Central memory CD8-positive, alpha-beta T cell (primary cell): ENCODE results near the gene MLST8.

Source experiments
- ATAC-seq: fragments of 150-1000 bp; cut with Tn5 transposase; replicated peaks from 2 replicates; pipeline ENCODE4 v1.10.0; 2022; ENCODE audit warnings: mild to moderate bottlenecking, moderate FRiP score, moderate number of reproducible peaks; ENCODE audit not compliant: poor library complexity, severe bottlenecking; ENCODE audit errors: extremely low read depth
- DNase-seq, 2 donors: peaks; one replicate each; pipeline ENCODE4 v3.0.0; 2021; ENCODE audit warnings: low spot score in 2 of 2
- H3K27ac Mint-ChIP-seq: one replicate; pipeline ENCODE4 v1.8.0; 2022; ENCODE audit warnings: low read depth, mild to moderate bottlenecking, moderate library complexity, mixed read lengths
- H3K27me3 Mint-ChIP-seq: one replicate; pipeline ENCODE4 v1.8.0; 2022; ENCODE audit warnings: mixed read lengths
- H3K36me3 Mint-ChIP-seq: one replicate; pipeline ENCODE4 v1.8.0; 2022; ENCODE audit warnings: mild to moderate bottlenecking, moderate library complexity, mixed read lengths; ENCODE audit not compliant: insufficient read depth
- H3K4me1 Mint-ChIP-seq: one replicate; pipeline ENCODE4 v1.8.0; 2022; ENCODE audit warnings: mixed read lengths
- H3K4me3 Mint-ChIP-seq: one replicate; pipeline ENCODE4 v1.8.0; 2022; ENCODE audit warnings: mild to moderate bottlenecking, moderate library complexity, mixed read lengths
- H3K9me3 Mint-ChIP-seq: one replicate; pipeline ENCODE4 v1.8.0; 2022; ENCODE audit warnings: mixed read lengths

Gene MLST8

DNA sequence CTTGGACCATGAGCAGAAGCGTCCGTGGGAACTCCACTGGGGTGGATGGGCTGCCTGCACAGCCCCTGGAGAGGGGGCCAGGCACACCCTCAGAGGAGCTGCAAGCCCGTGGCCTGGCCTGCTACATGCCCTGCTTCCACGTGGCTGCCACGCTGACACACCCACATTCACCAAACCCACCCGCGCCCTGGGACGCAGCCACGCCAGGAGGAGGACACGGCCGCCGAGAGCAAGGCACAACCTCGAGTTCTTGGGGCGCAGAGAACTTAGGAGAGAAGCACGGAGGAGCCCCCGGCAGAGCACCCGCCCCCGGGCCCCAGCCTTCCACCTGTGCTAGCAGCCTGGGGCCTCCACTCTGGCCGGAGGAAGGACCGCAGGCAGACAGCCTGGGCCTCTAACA, 27.7 kb upstream of the MLST8 start:
- H3K4me3 Mint-ChIP-seq: no peak overlapping the region
- DNase-seq: no peak
- H3K9me3 Mint-ChIP-seq: no peaks in the 10 kb centered on the region
- peaks cover 6% of the 10 kb centered on the region for H3K36me3 Mint-ChIP-seq
- no peak overlapping the region for H3K27ac Mint-ChIP-seq
- ATAC-seq: no peak
- H3K4me1 Mint-ChIP-seq: peaks cover 9% of the 10 kb centered on the region
- H3K27me3 Mint-ChIP-seq: no peaks in the 10 kb centered on the region

DNA sequence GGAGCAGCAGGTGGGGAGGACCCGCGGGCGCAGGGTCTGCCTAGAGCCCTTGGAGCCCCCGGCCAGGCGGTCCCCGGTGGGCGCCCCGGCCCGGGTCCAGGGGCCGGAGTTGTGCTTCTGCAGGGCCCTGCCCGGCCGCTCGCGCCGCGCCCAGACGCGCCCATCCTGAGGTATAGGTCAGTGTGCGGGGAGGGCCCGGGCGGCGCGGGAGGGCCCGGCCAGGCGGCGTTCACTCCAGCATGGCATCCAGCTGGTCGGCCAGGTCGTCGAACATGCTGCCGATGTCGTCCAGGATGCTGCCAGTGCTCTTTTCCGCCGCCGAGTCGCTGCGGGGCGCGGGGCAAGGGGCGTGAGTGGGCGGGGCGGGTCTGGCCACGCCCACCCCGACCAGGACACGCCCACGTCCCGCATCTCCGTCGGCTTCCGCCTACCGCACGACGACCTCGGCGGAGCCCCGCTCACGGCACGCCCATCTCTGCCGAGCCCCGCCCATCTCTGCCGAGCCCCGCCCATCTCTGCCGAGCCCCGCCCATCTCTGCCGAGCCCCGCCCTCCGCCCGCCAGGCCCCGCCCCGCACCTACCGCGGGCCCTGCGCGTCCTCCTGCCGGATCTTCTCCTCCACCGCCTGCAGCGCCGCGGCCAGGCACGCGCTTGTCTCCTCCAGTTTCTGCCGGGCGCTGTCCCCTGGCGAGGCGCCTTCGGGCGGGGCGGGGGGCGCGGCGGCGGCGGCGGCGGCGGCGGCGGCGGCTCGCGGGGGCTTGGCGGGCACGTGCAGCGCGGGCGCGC, 26.7 kb upstream of the MLST8 start:
- Mint-ChIP-seq H3K36me3 (peaks cover 6% of the 10 kb centered on the region), H3K4me1 (peaks cover 9% of the 10 kb centered on the region), H3K9me3 (no peaks in the 10 kb centered on the region), H3K4me3 (no peak overlapping the region), H3K27ac (no peak overlapping the region), H3K27me3 (no peaks in the 10 kb centered on the region)
- ATAC-seq (no peak), DNase-seq (no peak)

DNA sequence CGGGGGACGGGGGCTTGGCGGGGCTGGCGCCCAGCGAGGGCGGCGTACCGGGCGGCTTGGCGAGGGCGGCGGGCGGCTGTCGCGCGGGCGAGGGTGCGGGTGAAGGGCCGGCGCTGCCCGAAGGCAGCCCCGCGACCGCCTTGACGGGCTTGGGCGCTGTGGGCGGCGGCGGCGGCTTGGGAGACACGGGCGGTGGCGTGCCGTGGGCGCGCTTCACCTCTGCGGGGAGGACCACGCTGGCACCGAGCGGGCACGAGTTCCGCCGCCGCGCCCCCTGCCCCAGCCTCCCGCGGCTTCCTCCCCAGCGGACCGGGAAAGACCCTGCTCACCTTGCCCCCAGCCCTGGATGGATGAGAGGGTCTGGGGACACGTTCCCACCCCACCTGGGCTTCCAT, 26.1 kb upstream of the MLST8 start:
- H3K4me3 Mint-ChIP-seq: no peak overlapping the region
- no peak for ATAC-seq
- H3K27me3 Mint-ChIP-seq: no peaks in the 10 kb centered on the region
- no peaks in the 10 kb centered on the region for H3K9me3 Mint-ChIP-seq
- peaks cover 9% of the 10 kb centered on the region for H3K4me1 Mint-ChIP-seq
- no peak overlapping the region for H3K27ac Mint-ChIP-seq
- no peak for DNase-seq
- H3K36me3 Mint-ChIP-seq: peaks cover 6% of the 10 kb centered on the region

DNA sequence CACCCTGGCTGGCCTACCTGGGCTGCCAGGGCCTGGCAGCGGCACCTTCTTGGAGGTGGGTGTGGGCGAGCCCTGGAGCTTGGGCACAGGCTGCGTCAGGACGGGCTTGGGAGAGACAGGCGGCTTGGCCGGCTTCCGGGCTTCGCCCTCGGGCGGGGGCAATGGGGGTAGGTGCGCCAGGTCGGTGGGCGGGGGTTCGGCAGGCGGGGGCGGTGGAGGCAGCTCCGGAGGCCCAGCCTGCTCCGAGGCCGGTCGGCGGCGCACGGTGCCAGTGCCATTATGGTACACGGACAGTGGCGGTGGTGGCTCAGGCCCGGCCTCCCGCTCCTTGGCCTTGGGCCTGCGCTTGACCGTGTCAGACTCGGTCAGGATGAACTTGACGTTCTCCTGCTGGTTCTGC, 25.7 kb upstream of the MLST8 start:
- no peak overlapping the region for H3K4me3 Mint-ChIP-seq
- H3K4me1 Mint-ChIP-seq: peaks cover 9% of the 10 kb centered on the region
- no peaks in the 10 kb centered on the region for H3K27me3 Mint-ChIP-seq
- DNase-seq: no peak
- H3K27ac Mint-ChIP-seq: no peak overlapping the region
- peaks cover 4% of the 10 kb centered on the region for H3K36me3 Mint-ChIP-seq
- H3K9me3 Mint-ChIP-seq: no peaks in the 10 kb centered on the region
- no peak for ATAC-seq

DNA sequence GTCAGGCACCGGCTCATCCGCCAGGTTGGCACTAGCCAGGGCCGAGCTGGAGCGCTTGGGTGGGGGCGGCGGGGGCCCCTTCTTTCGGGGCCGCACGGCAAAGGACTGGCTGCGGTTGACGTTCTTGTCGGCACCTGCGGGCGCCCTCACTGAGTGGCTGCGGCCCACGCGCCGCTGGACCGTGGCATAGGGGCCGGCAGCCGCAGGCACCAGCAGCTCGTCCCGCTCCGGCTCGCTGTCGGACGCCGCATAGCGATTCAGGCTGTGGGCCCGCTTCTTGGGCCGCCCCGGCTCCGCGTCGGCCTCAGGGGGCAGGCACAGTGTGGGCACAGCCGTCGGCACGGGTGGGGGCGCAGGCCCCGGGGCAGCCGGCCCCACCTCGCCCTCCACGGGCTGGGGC, 24.8 kb upstream of the MLST8 start:
- Mint-ChIP-seq H3K4me3 (no peak overlapping the region), H3K27ac (no peak overlapping the region), H3K4me1 (peaks cover 9% of the 10 kb centered on the region), H3K9me3 (no peaks in the 10 kb centered on the region), H3K27me3 (no peaks in the 10 kb centered on the region), H3K36me3 (peaks cover 4% of the 10 kb centered on the region)
- DNase-seq (no peak), ATAC-seq (no peak)

DNA sequence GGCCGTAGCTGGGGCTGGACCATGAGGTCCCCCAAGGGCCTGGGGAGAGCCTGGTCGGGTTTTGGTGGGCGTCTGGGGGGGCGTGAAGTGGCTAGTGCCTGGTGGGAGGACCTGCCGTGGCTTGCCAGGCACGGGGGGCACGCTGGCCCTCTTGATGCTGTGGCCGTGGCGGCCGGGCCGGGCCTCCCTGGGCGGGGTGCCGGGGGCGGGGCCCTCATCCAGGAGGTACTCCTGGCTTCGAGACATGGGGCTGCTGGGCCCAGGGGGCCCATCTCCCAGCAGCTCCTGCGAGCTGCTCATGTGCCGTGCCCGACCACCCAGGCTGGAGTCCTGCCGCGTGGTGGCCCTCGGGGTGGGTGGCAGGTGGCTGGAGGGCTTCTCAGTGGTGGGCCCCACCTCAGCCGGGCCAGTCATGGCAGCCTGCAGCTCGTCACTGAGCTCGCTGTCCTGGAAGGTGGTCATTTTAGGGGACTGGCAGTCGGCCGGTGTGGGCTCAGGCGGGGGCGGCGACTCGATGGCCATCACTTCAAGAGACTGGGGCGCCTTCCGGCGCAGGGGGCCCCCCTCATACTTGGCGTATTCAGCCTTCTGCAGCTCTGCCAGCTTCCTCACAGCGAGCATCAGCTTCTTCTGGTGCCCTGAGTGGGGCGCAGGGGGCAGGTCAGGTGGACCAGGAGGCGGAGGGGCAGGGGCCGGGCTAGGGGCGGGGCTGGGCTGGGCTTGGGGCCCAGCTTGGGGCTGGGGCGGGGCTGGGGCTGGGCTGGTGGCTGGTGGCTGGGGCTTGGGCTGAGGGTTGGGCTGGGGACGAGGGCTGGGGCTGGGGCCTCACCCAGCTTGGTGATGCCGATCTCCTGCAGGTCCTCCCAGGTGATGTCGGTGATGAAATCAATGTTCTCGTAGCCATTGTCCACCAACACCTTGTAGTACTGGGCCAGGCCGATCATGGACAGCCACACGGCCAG, 24.0 kb upstream of the MLST8 start:
- no peak overlapping the region for H3K4me3 Mint-ChIP-seq
- H3K27me3 Mint-ChIP-seq: no peaks in the 10 kb centered on the region
- ATAC-seq (no peak), DNase-seq (no peak)
- peaks cover 9% of the 10 kb centered on the region for H3K4me1 Mint-ChIP-seq
- no peaks in the 10 kb centered on the region for H3K9me3 Mint-ChIP-seq
- peaks cover 5% of the 10 kb centered on the region for H3K36me3 Mint-ChIP-seq
- H3K27ac Mint-ChIP-seq: no peak overlapping the region

DNA sequence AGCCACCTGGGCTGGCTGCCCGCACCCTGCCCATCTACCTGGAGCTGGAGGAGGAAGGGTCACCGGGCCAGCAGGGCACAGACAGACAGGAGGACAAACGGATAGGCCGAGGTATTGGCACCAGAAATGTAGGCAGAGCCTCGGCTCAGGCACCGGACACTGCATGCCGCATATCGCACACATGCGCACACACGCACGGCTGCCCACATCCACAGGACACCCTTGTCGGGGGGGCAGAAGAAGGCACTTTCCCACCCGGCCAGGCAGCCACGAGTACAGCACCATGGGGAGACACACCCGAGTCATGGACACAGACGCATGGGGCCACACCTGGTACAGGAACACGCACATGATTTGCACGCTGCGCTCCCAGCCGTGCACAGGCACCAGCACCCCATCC, 23.3 kb upstream of the MLST8 start:
- no peak for DNase-seq
- H3K4me3 Mint-ChIP-seq: no peak overlapping the region
- no peaks in the 10 kb centered on the region for H3K27me3 Mint-ChIP-seq
- no peaks in the 10 kb centered on the region for H3K9me3 Mint-ChIP-seq
- ATAC-seq: no peak
- peaks cover 6% of the 10 kb centered on the region for H3K36me3 Mint-ChIP-seq
- peaks cover 9% of the 10 kb centered on the region for H3K4me1 Mint-ChIP-seq
- no peak overlapping the region for H3K27ac Mint-ChIP-seq

DNA sequence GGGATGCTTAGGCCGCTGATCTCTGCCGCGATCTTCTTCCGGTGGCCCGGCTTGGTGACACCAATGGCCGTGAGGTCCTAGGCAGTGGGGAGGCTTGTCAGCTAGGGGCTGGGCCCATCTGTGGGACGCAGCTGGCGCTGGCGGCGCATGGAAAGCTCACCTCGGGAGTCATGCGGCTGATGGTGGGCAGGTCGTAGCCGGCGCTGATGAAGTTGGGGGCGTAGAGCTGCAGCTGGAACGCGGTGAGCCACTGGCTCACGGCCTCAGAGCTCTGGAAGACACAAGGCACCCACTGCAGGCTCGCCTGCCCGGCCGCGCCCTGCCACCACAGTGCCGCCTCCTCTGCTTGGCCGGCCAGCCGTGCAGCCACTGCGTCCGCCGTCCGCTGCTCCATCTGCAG, 21.6 kb upstream of the MLST8 start:
- Mint-ChIP-seq H3K36me3 (peaks cover 5% of the 10 kb centered on the region), H3K4me3 (no peak overlapping the region), H3K27ac (no peak overlapping the region), H3K9me3 (no peaks in the 10 kb centered on the region), H3K4me1 (peaks cover 9% of the 10 kb centered on the region), H3K27me3 (no peaks in the 10 kb centered on the region)
- DNase-seq (no peak), ATAC-seq (no peak)

DNA sequence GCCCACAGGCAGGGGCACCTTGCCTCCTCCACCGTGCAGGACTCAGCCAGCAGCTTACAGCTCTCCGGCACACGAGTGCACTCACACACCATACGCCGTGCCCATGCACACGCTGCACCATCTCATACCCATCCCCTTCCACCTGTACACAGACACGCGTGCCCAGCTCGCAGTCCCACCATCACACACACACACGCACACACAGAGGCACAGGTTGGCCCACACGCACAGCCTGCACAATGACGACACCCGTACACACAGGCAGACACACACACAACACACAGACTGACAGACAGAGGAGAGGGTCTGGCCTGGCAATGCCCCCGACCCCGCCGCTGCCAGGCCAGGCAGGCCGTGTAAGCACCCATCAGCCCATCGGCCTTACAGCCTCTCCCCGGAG, 20.9 kb upstream of the MLST8 start:
- no peaks in the 10 kb centered on the region for H3K9me3 Mint-ChIP-seq
- ATAC-seq: no peak

DNA sequence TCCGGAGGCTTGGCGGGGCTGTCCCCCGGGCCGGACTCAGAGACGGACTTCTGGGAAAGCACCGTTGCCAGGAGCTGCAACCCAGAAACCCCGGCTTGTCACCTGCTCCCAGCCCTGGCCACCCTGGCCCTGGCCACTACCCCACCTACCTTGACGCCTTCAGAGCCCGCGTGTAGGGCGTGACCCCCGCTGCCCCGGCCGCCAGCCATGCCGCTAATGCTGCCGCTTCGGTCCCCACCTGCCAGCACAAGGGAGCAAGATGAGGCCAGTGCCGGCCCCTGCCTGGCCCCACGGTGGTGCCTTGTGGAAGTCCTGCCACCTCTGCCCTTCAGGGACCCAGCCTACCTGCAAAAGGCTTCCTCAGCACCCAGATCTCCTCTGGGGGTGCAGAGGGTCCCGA, 20.3 kb upstream of the MLST8 start:
- no peak overlapping the region for H3K4me3 Mint-ChIP-seq
- H3K27ac Mint-ChIP-seq: no peak overlapping the region
- no peaks in the 10 kb centered on the region for H3K9me3 Mint-ChIP-seq
- no peak for ATAC-seq
- H3K4me1 Mint-ChIP-seq: peaks cover 9% of the 10 kb centered on the region
- no peak for DNase-seq
- H3K36me3 Mint-ChIP-seq: peaks cover 2% of the 10 kb centered on the region
- H3K27me3 Mint-ChIP-seq: no peaks in the 10 kb centered on the region

More for the DNA sequence above, 20.9 kb upstream of the MLST8 start:
- Mint-ChIP-seq H3K27ac (no peak overlapping the region), H3K36me3 (peaks cover 2% of the 10 kb centered on the region), H3K27me3 (no peaks in the 10 kb centered on the region), H3K4me1 (peaks cover 9% of the 10 kb centered on the region), H3K4me3 (no peak overlapping the region)
- DNase-seq: no peak

DNA sequence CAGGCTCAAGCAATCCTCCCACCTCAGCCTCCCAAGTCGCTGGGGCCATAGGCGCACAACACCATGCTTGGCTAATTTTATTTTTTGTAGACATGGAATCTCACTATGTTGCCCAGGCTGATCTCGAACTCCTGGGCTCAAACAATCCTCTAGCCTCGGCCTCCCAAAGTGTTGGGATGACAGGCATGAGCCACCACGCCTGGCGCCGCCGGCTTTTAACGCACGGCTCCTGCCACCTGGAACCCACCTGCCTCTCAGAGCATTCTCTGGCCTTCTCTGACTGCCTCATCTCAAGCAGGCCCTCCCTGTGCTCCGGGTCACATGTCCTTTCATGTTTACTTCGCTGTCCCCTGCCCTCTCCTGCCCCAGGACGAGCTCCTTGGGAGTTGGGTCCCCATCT, 19.2 kb upstream of the MLST8 start:
- Mint-ChIP-seq H3K36me3 (peaks cover 2% of the 10 kb centered on the region), H3K27ac (no peak overlapping the region), H3K9me3 (no peaks in the 10 kb centered on the region), H3K4me1 (peaks cover 9% of the 10 kb centered on the region), H3K27me3 (no peaks in the 10 kb centered on the region), H3K4me3 (no peak overlapping the region)
- no peak for ATAC-seq
- no peak for DNase-seq

DNA sequence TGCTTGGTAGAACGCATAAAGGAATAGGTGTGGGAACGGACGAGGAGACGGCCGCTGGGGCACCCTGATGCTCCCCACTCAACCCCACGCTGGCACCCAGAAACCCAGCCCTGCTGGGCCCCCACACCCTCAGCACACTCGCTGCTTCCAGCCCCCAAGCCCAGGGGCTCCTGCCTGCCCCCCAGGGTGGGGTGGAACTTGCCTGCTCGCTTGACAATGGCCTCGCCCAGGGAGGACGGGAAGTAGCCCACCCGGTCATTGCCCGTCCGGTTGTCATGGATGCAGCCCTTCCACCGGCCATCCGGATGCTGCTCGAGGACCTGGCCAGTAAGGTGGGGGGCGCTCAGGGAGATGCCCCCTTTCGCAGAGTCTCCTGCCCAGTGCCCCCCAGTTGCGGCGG, 18.7 kb upstream of the MLST8 start:
- peaks cover 2% of the 10 kb centered on the region for H3K36me3 Mint-ChIP-seq
- H3K4me1 Mint-ChIP-seq: peaks cover 9% of the 10 kb centered on the region
- H3K27ac Mint-ChIP-seq: no peak overlapping the region
- DNase-seq (no peak), ATAC-seq (no peak)
- no peaks in the 10 kb centered on the region for H3K27me3 Mint-ChIP-seq
- H3K4me3 Mint-ChIP-seq: no peak overlapping the region
- H3K9me3 Mint-ChIP-seq: no peaks in the 10 kb centered on the region

DNA sequence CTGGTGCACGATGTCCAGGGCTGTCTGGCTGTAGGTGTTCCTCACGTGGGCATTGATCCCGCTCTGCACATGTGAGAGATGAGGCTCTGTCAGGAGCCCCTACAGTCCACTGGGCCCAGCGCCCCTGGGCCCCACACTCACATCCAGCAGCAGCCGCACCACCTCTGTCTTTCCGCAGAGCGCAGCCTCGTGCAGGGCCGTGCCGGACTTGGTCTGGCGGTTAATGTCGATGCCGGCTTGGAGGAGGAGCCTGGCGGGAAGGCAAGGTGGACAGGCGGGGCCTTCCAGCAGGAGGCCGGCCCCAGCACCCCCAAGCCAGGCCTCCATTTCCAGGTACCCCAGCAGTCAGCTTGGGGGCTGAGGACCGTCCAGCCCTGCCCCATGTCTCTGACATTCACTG, 18.0 kb upstream of the MLST8 start:
- Mint-ChIP-seq H3K9me3 (no peaks in the 10 kb centered on the region), H3K4me1 (peaks cover 3% of the 10 kb centered on the region), H3K27me3 (no peaks in the 10 kb centered on the region), H3K4me3 (no peak overlapping the region), H3K36me3 (peaks cover 2% of the 10 kb centered on the region), H3K27ac (no peak overlapping the region)
- ATAC-seq: no peak
- DNase-seq: no peak
